Measurements from ENCODE around the gene INPP5A. TPM values are rescaled to one million over a fixed set of nuclear protein-coding genes. Genes with fewer than 3 reads are reported as not detected.

INPP5A gene
- total RNA-seq, 1 donor from 2014 or later, result 36.3 TPM

- peak overlapping the region; percentile 25 for H3K27ac Mint-ChIP-seq (ENCODE audit: unreplicated experiment)
- DNase-seq, result peak; percentile 30
- peaks cover 15% of the 10 kb centered on the region for H3K36me3 Mint-ChIP-seq (ENCODE audit: unreplicated experiment)
- H3K4me3 Mint-ChIP-seq (ENCODE audit: unreplicated experiment), result peak overlapping the region; percentile 24
- TF ChIP-seq CTCF (IDR thresholded peaks at IDR 0.05; ENCODE audit: partially characterized antibody, unreplicated experiment), result peak; percentile 50
- no peaks in the 10 kb centered on the region for H3K9me3 Mint-ChIP-seq (ENCODE audit: unreplicated experiment)
- peaks cover 11% of the 10 kb centered on the region for H3K27me3 Mint-ChIP-seq (ENCODE audit: unreplicated experiment)
- peaks cover 40% of the 10 kb centered on the region for H3K4me1 Mint-ChIP-seq (ENCODE audit: low read depth, unreplicated experiment)
Observed at GRCh38 chr10:132637477-132638129, 100.0 kb downstream of the INPP5A start.

GRCh38 chr10:132638130-132638515 is 100.5 kb downstream of the INPP5A start:
- Mint-ChIP-seq H3K4me1 (ENCODE audit: low read depth, unreplicated experiment) (peaks cover 42% of the 10 kb centered on the region), H3K36me3 (ENCODE audit: unreplicated experiment) (peaks cover 15% of the 10 kb centered on the region), H3K9me3 (ENCODE audit: unreplicated experiment) (no peaks in the 10 kb centered on the region), H3K4me3 (ENCODE audit: unreplicated experiment) (no peak overlapping the region), H3K27me3 (ENCODE audit: unreplicated experiment) (peaks cover 11% of the 10 kb centered on the region), H3K27ac (ENCODE audit: unreplicated experiment) (no peak overlapping the region)
- DNase-seq, result peak; percentile 10
- no peak for TF ChIP-seq CTCF (IDR thresholded peaks at IDR 0.05; ENCODE audit: partially characterized antibody, unreplicated experiment)

- Mint-ChIP-seq H3K4me1 (ENCODE audit: low read depth, unreplicated experiment) (peaks cover 43% of the 10 kb centered on the region), H3K27me3 (ENCODE audit: unreplicated experiment) (peaks cover 11% of the 10 kb centered on the region), H3K9me3 (ENCODE audit: unreplicated experiment) (no peaks in the 10 kb centered on the region), H3K4me3 (ENCODE audit: unreplicated experiment) (peak overlapping the region; percentile 37), H3K27ac (ENCODE audit: unreplicated experiment) (peak overlapping the region; percentile 84), H3K36me3 (ENCODE audit: unreplicated experiment) (peaks cover 15% of the 10 kb centered on the region)
- DNase-seq, result no peak
- TF ChIP-seq CTCF (IDR thresholded peaks at IDR 0.05; ENCODE audit: partially characterized antibody, unreplicated experiment), result no peak
Observed at GRCh38 chr10:132639470-132639869, 101.9 kb downstream of the INPP5A start.

- H3K27ac Mint-ChIP-seq (ENCODE audit: unreplicated experiment), result peak overlapping the region; percentile 84
- H3K9me3 Mint-ChIP-seq (ENCODE audit: unreplicated experiment), result peaks cover 2% of the 10 kb centered on the region
- peaks cover 15% of the 10 kb centered on the region for H3K36me3 Mint-ChIP-seq (ENCODE audit: unreplicated experiment)
- H3K4me3 Mint-ChIP-seq (ENCODE audit: unreplicated experiment), result no peak overlapping the region
- DNase-seq, result no peak
- peaks cover 11% of the 10 kb centered on the region for H3K27me3 Mint-ChIP-seq (ENCODE audit: unreplicated experiment)
- no peak for TF ChIP-seq CTCF (IDR thresholded peaks at IDR 0.05; ENCODE audit: partially characterized antibody, unreplicated experiment)
- H3K4me1 Mint-ChIP-seq (ENCODE audit: low read depth, unreplicated experiment), result peaks cover 43% of the 10 kb centered on the region
Observed at GRCh38 chr10:132640326-132641125, 102.9 kb downstream of the INPP5A start.

- H3K9me3 Mint-ChIP-seq (ENCODE audit: unreplicated experiment), result peaks cover 2% of the 10 kb centered on the region
- peak overlapping the region; percentile 9 for H3K4me3 Mint-ChIP-seq (ENCODE audit: unreplicated experiment)
- peaks cover 40% of the 10 kb centered on the region for H3K4me1 Mint-ChIP-seq (ENCODE audit: low read depth, unreplicated experiment)
- peaks cover 15% of the 10 kb centered on the region for H3K36me3 Mint-ChIP-seq (ENCODE audit: unreplicated experiment)
- no peak for TF ChIP-seq CTCF (IDR thresholded peaks at IDR 0.05; ENCODE audit: partially characterized antibody, unreplicated experiment)
- peaks cover 11% of the 10 kb centered on the region for H3K27me3 Mint-ChIP-seq (ENCODE audit: unreplicated experiment)
- DNase-seq, result no peak
- peak overlapping the region; percentile 82 for H3K27ac Mint-ChIP-seq (ENCODE audit: unreplicated experiment)
Observed at GRCh38 chr10:132641401-132641800, 103.8 kb downstream of the INPP5A start.
